ENCODE results near the gene AKR1C2.
"Not testable (repeated sequence)": the region's sequence is repeated elsewhere in the genome, so short reads cannot be mapped to it uniquely, and the experiment has no call there.

AKR1C2 gene

GRCh38 chr10:5003127-5004029 is at the start of gene AKR1C2:
Gene AKR1C2 (minus strand): TSS chr10:5003857. CDS start chr10:5003835, 22 bp downstream.
- not testable (repeated sequence) for DNase-seq (ENCODE audit: low spot score)

GRCh38 chr10:5052951-5053500 is 49.4 kb upstream of the AKR1C2 start:
- DNase-seq (ENCODE audit: low spot score) = not testable (repeated sequence)

GRCh38 chr10:5047912-5048628 is 44.4 kb upstream of the AKR1C2 start:
- DNase-seq (ENCODE audit: low spot score) = peak; percentile 11

GRCh38 chr10:5047055-5047454 is 43.4 kb upstream of the AKR1C2 start:
- not testable (repeated sequence) for DNase-seq (ENCODE audit: low spot score)

- no peak for DNase-seq (ENCODE audit: low spot score)
Observed at GRCh38 chr10:5046410-5046809, 42.8 kb upstream of the AKR1C2 start.

- DNase-seq (ENCODE audit: low spot score) = no peak
Observed at GRCh38 chr10:5045095-5045494, 41.4 kb upstream of the AKR1C2 start.

- no peak for DNase-seq (ENCODE audit: low spot score)
Observed at GRCh38 chr10:5043716-5044115, 40.1 kb upstream of the AKR1C2 start.

- no peak for DNase-seq (ENCODE audit: low spot score)
Observed at GRCh38 chr10:5042922-5043321, 39.3 kb upstream of the AKR1C2 start.

- DNase-seq (ENCODE audit: low spot score) = no peak
Observed at GRCh38 chr10:5041471-5042023, 37.9 kb upstream of the AKR1C2 start.

- DNase-seq (ENCODE audit: low spot score) = no peak
Observed at GRCh38 chr10:5040781-5041470, 37.3 kb upstream of the AKR1C2 start.

GRCh38 chr10:5040010-5040673 is 36.5 kb upstream of the AKR1C2 start:
- no peak for DNase-seq (ENCODE audit: low spot score)

GRCh38 chr10:5038733-5039132 is 35.1 kb upstream of the AKR1C2 start:
- DNase-seq (ENCODE audit: low spot score) = no peak

- no peak for DNase-seq (ENCODE audit: low spot score)
Observed at GRCh38 chr10:5038101-5038500, 34.4 kb upstream of the AKR1C2 start.

- no peak for DNase-seq (ENCODE audit: low spot score)
Observed at GRCh38 chr10:5036511-5036910, 32.9 kb upstream of the AKR1C2 start.

- no peak for DNase-seq (ENCODE audit: low spot score)
Observed at GRCh38 chr10:5035356-5035755, 31.7 kb upstream of the AKR1C2 start.

GRCh38 chr10:5034588-5034987 is 30.9 kb upstream of the AKR1C2 start:
- no peak for DNase-seq (ENCODE audit: low spot score)

- no peak for DNase-seq (ENCODE audit: low spot score)
Observed at GRCh38 chr10:5033061-5033778, 29.6 kb upstream of the AKR1C2 start.

GRCh38 chr10:5032444-5032843 is 28.8 kb upstream of the AKR1C2 start:
- DNase-seq (ENCODE audit: low spot score) = not testable (repeated sequence)

GRCh38 chr10:5031588-5031987 is 27.9 kb upstream of the AKR1C2 start:
- DNase-seq (ENCODE audit: low spot score) = not testable (repeated sequence)

- DNase-seq (ENCODE audit: low spot score) = no peak
Observed at GRCh38 chr10:5030989-5031388, 27.3 kb upstream of the AKR1C2 start.

- DNase-seq (ENCODE audit: low spot score) = not testable (repeated sequence)
Observed at GRCh38 chr10:5025461-5025881, 21.8 kb upstream of the AKR1C2 start.

Measured in kidney capillary endothelial cell (primary cell).